GM23338 (cell line): ENCODE data around the gene SARDH. TPM values are rescaled to one million over a fixed set of nuclear protein-coding genes. Genes with fewer than 3 reads are reported as not detected.

Experiments used
- ATAC-seq: fragments of 200-7000 bp; cut with Tn5 transposase; 3 replicates; pipeline ENCODE4 v1.9.1; 2020
- DNase-seq: peaks from one replicate; pipeline ENCODE4 v3.0.0-alpha.2; 2015; ENCODE audit warnings: low spot score
- H2AFZ ChIP-seq: fragments of 200-600 bp; sonication (generic); 2 replicates; pipeline ENCODE4 v1.8.0; 2016; ENCODE audit warnings: antibody characterized with exemption, mild to moderate bottlenecking, moderate library complexity
- H3F3A ChIP-seq: fragments of 200-600 bp; sonication (generic); replicated peaks from 2 replicates; pipeline ENCODE4 v1.8.0; 2017; ENCODE audit warnings: antibody characterized with exemption, mixed run types, low read depth
- H3K27ac ChIP-seq: fragments of 200-600 bp; sonication (generic); 2 replicates; pipeline ENCODE4 v1.6.1; 2016; ENCODE audit warnings: low read depth
- H3K27me3 ChIP-seq: fragments of 200-600 bp; sonication (generic); 2 replicates; pipeline ENCODE4 v1.8.0; 2016; ENCODE audit warnings: mild to moderate bottlenecking, mixed run types, moderate library complexity; ENCODE audit not compliant: insufficient read depth
- H3K36me3 ChIP-seq: fragments of 200-600 bp; sonication (generic); 2 replicates; pipeline ENCODE4 v1.8.0; 2016; ENCODE audit warnings: mild to moderate bottlenecking; ENCODE audit not compliant: insufficient read depth
- H3K4me1 ChIP-seq: fragments of 200-600 bp; sonication (generic); 2 replicates; pipeline ENCODE4 v1.8.0; 2016; ENCODE audit warnings: mild to moderate bottlenecking, moderate library complexity; ENCODE audit not compliant: insufficient read depth
- H3K4me2 ChIP-seq: fragments of 200-600 bp; sonication (generic); 2 replicates; pipeline ENCODE4 v1.7.1; 2017; ENCODE audit warnings: mixed run types
- H3K4me3 ChIP-seq: fragments of 200-600 bp; sonication (generic); 2 replicates; pipeline ENCODE4 v1.6.1; 2016; ENCODE audit warnings: mixed run types
- H3K79me2 ChIP-seq: fragments of 200-600 bp; sonication (generic); replicated peaks from 2 replicates; pipeline ENCODE4 v1.8.0; 2017; ENCODE audit warnings: mild to moderate bottlenecking; ENCODE audit not compliant: insufficient read depth
- H3K9me2 ChIP-seq: fragments of 200-600 bp; sonication (generic); 2 replicates; pipeline ENCODE4 v1.8.0; 2017; ENCODE audit not compliant: insufficient read depth
- H4K20me1 ChIP-seq: fragments of 200-600 bp; sonication (generic); replicated peaks from 2 replicates; pipeline ENCODE4 v1.8.0; 2017; ENCODE audit warnings: mild to moderate bottlenecking; ENCODE audit not compliant: insufficient read depth
- H3K27ac Mint-ChIP-seq: 2 replicates; pipeline ENCODE4 v1.8.0; 2020; ENCODE audit warnings: inconsistent platforms, mild to moderate bottlenecking, moderate library complexity, mixed read lengths
- H3K27me3 Mint-ChIP-seq: 3 replicates; pipeline ENCODE4 v1.8.0; 2022; ENCODE audit warnings: low read depth, mild to moderate bottlenecking, moderate library complexity, mixed read lengths, inconsistent platforms; ENCODE audit not compliant: insufficient read depth, poor library complexity
- H3K36me3 Mint-ChIP-seq: 3 replicates; pipeline ENCODE4 v1.8.0; 2021; ENCODE audit warnings: low read depth, mild to moderate bottlenecking, inconsistent platforms, moderate library complexity, mixed read lengths
- H3K4me1 Mint-ChIP-seq: 3 replicates; pipeline ENCODE4 v1.8.0; 2020; ENCODE audit warnings: mild to moderate bottlenecking, inconsistent platforms, mixed read lengths
- H3K4me3 Mint-ChIP-seq: 3 replicates; pipeline ENCODE4 v1.8.0; 2021; ENCODE audit warnings: moderate library complexity, mild to moderate bottlenecking, inconsistent platforms, mixed read lengths
- H3K9me3 Mint-ChIP-seq: 3 replicates; pipeline ENCODE4 v1.8.0; 2020; ENCODE audit warnings: moderate library complexity, mild to moderate bottlenecking, inconsistent platforms, mixed read lengths
- CREB1 ChIP-seq: fragments of 250-450 bp; sonication (Bioruptor Pico); IDR thresholded peaks from 2 replicates; pipeline ENCODE4 v1.5.0; 2020; ENCODE audit warnings: low read depth, mild to moderate bottlenecking, moderate library complexity
- ETS1 ChIP-seq: IDR thresholded peaks from 2 replicates; pipeline ENCODE4 v1.6.1; 2016; ENCODE audit warnings: antibody characterized with exemption
- EZH2 ChIP-seq: fragments of 200-600 bp; sonication (generic); IDR thresholded peaks from one replicate; pipeline ENCODE4 v1.8.0; 2017; ENCODE audit warnings: antibody characterized with exemption, mild to moderate bottlenecking, low read depth; ENCODE audit not compliant: unreplicated experiment
- EZH2phosphoT487 ChIP-seq: fragments of 200-600 bp; sonication (generic); IDR thresholded peaks from one replicate; pipeline ENCODE4 v1.8.1; 2018; ENCODE audit warnings: antibody characterized with exemption; ENCODE audit not compliant: unreplicated experiment
- JUNB ChIP-seq: IDR thresholded peaks from one replicate; pipeline ENCODE4 v1.6.1; 2016; ENCODE audit warnings: antibody characterized with exemption; ENCODE audit not compliant: unreplicated experiment
- NANOG ChIP-seq: IDR thresholded peaks from 2 replicates; pipeline ENCODE4 v1.6.1; 2016; ENCODE audit warnings: antibody characterized with exemption, borderline replicate concordance
- POLR2AphosphoS5 ChIP-seq: IDR thresholded peaks from 2 replicates; pipeline ENCODE4 v1.6.1; 2016; ENCODE audit warnings: antibody characterized with exemption, low read depth
- STAT1 ChIP-seq: IDR thresholded peaks from one replicate; pipeline ENCODE4 v1.6.1; 2016; ENCODE audit warnings: antibody characterized with exemption; ENCODE audit not compliant: unreplicated experiment
- ZNF114 ChIP-seq: fragments of 250-450 bp; sonication (Bioruptor Pico); IDR thresholded peaks from 2 replicates; pipeline ENCODE4 v1.5.0; 2020; ENCODE audit warnings: mild to moderate bottlenecking, moderate library complexity
- ZNF331 ChIP-seq: fragments of 250-450 bp; sonication (Bioruptor Pico); IDR thresholded peaks from 2 replicates; pipeline ENCODE4 v1.5.0; 2020; ENCODE audit warnings: low read depth, mild to moderate bottlenecking, moderate library complexity
- ZNF462 ChIP-seq: fragments of 250-450 bp; sonication (Bioruptor Pico); IDR thresholded peaks from 2 replicates; pipeline ENCODE4 v1.5.0; 2020; ENCODE audit warnings: mild to moderate bottlenecking, moderate library complexity
- polyA plus RNA-seq: library from polyadenylated mRNA; unstranded; fragments of >200 nt; fragmentation: Nextera tagmentation; extraction: Ambion mirVana; gene quantifications from 2 replicates; pipeline ENCODE4 v1.2.1, GENCODE V29; 2016
- total RNA-seq: library from RNA; depleted of rRNA; stranded (reverse); fragments of >200 nt; shearing (Covaris generic); gene quantifications from 2 replicates; pipeline ENCODE4 v1.2.3, GENCODE V29; 2014
- TF ChIP-seq, protein P1 (sequence below), 2 experiments: fragments of 200-600 bp in 1 of 2; sonication (generic) in 1 of 2; conservative IDR thresholded peaks; 2 replicates each; pipeline versions ENCODE4 v1.5.1 to v1.6.1; 2016 to 2017; ENCODE audit warnings: antibody characterized with exemption in 2 of 2, low read depth in 2 of 2, mild to moderate bottlenecking in 2 of 2, moderate library complexity in 1 of 2
- TF ChIP-seq, protein P2 (sequence below): IDR thresholded peaks from one replicate; pipeline ENCODE4 v1.6.1; 2018; ENCODE audit warnings: antibody characterized with exemption; ENCODE audit not compliant: unreplicated experiment

Gene SARDH
- total and polyA plus RNA-seq, 2 experiments from 2014 or later, result 2.8 to 10.4 TPM

- Histone ChIP-seq H3K4me3 (no peak overlapping the region), H3K27me3 (no peaks in the 10 kb centered on the region), H3K4me2 (no peak overlapping the region), H3K36me3 (no peaks in the 10 kb centered on the region), H3K4me1 (no peaks in the 10 kb centered on the region), H4K20me1 (no peaks in the 10 kb centered on the region), H3K9me2 (no peaks in the 10 kb centered on the region), H3K79me2 (no peaks in the 10 kb centered on the region), H3F3A (no peaks in the 10 kb centered on the region), H2AFZ (no peak overlapping the region), H3K27ac (no peak overlapping the region)
- Mint-ChIP-seq H3K27me3 (peaks cover 5% of the 10 kb centered on the region), H3K9me3 (no peaks in the 10 kb centered on the region), H3K4me1 (no peaks in the 10 kb centered on the region; the same call in 2 of the 3 replicates), H3K36me3 (no peaks in the 10 kb centered on the region), H3K4me3 (no peak overlapping the region), H3K27ac (no peak overlapping the region)
- DNase-seq, result no peak
- ATAC-seq, result no peak
- TF ChIP-seq EZH2 (no peak), NANOG (no peak), STAT1 (no peak), ZNF114 (CRISPR knock-in tag) (no peak), CREB1 (no peak), EZH2phosphoT487 (no peak), ETS1 (no peak), ZNF462 (CRISPR knock-in tag) (no peak), ZNF331 (CRISPR knock-in tag) (no peak), POLR2AphosphoS5 (no peak), JUNB (no peak)
- TF ChIP-seq, protein P1, sequence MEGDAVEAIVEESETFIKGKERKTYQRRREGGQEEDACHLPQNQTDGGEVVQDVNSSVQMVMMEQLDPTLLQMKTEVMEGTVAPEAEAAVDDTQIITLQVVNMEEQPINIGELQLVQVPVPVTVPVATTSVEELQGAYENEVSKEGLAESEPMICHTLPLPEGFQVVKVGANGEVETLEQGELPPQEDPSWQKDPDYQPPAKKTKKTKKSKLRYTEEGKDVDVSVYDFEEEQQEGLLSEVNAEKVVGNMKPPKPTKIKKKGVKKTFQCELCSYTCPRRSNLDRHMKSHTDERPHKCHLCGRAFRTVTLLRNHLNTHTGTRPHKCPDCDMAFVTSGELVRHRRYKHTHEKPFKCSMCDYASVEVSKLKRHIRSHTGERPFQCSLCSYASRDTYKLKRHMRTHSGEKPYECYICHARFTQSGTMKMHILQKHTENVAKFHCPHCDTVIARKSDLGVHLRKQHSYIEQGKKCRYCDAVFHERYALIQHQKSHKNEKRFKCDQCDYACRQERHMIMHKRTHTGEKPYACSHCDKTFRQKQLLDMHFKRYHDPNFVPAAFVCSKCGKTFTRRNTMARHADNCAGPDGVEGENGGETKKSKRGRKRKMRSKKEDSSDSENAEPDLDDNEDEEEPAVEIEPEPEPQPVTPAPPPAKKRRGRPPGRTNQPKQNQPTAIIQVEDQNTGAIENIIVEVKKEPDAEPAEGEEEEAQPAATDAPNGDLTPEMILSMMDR (conservative IDR thresholded peaks at IDR 0.05; ENCODE audit: low read depth in 2 of 2), result no peak
- TF ChIP-seq, protein P2, sequence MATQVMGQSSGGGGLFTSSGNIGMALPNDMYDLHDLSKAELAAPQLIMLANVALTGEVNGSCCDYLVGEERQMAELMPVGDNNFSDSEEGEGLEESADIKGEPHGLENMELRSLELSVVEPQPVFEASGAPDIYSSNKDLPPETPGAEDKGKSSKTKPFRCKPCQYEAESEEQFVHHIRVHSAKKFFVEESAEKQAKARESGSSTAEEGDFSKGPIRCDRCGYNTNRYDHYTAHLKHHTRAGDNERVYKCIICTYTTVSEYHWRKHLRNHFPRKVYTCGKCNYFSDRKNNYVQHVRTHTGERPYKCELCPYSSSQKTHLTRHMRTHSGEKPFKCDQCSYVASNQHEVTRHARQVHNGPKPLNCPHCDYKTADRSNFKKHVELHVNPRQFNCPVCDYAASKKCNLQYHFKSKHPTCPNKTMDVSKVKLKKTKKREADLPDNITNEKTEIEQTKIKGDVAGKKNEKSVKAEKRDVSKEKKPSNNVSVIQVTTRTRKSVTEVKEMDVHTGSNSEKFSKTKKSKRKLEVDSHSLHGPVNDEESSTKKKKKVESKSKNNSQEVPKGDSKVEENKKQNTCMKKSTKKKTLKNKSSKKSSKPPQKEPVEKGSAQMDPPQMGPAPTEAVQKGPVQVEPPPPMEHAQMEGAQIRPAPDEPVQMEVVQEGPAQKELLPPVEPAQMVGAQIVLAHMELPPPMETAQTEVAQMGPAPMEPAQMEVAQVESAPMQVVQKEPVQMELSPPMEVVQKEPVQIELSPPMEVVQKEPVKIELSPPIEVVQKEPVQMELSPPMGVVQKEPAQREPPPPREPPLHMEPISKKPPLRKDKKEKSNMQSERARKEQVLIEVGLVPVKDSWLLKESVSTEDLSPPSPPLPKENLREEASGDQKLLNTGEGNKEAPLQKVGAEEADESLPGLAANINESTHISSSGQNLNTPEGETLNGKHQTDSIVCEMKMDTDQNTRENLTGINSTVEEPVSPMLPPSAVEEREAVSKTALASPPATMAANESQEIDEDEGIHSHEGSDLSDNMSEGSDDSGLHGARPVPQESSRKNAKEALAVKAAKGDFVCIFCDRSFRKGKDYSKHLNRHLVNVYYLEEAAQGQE, result no peak
These were observed 71.8 kb downstream of the SARDH start for GRCh38 chr9:133666387-133666786.
